NCI-H345 (cell line): ENCODE data around the gene IL10RB.
"Not testable (repeated sequence)": the region's sequence is repeated elsewhere in the genome, so short reads cannot be mapped to it uniquely, and the experiment has no call there.

Source experiments
- DNase-seq: peaks from one replicate; lab custom pipeline; 2025; lab: John Stamatoyannopoulos, UW

IL10RB gene

DNA sequence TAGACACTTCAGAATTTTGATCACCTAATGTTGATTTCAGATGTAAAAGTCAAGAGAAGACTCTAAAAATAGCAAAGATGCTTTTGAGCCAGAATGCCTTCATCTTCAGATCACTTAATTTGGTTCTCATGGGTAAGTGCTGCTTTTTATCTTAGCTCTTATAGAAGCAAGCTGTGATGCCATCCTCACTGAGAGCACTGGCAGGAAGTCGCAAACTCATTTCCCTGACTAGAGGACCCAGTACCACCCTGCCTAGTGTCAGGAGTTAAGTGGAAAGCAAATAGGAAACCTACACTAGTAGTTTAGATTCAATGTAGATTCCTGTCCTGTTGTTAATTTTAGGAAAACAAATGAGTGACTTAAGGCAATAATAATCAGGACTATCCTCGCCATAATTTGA, 24.3 kb upstream of the IL10RB start:
- DNase-seq, result no peak

DNA sequence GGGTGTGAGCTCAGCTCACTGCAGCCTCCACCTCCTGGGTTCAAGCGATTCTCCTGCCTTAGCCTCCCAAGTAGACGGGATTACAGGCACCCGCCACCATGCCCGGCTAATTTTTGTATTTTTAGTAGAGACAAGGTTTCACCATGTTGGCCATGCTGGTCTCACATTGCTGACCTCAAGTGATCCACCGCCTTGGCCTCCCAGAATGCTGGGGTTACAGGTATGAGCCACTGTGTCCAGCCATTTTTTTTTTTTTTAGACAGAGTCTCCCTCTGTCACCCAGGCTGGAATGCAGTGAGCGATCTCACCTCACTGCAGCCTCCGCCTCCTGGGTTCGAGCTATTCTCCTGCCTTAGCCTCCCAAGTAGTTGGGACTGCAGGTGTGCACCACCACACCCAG, 23.3 kb upstream of the IL10RB start:
- not testable (repeated sequence) for DNase-seq

DNA sequence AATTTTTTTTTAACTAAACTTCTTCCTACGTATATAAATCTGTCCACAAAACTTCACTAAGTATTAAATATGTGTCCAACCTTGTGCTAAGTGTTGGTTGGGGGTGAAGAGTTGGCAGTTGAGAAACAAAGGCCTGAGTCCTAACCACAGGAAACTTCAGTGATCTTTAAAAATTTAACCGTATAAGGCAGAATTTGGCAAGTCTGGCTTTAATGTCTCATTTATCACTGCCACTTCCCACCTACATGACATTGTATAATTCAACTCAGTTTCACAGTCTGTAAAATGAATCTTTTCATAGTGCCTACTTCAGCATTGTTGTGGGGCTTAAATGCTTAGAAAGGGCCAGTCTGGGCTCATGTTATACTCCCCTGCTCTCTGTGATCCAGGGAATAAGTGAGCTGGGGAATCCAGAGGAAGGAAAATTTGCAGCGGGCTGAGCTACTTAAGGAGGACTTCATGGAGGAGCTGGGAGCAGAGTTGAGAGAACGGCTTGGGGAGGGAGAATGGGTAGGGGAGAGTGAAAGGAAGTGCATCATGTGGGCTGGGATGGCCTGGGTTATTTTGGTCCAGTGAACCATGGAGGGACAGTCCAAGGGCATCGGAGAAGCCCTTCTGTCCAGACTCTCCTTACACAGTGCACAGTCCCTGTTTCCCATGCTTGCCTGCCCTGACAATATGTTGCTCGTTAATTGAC, 21.9 kb upstream of the IL10RB start:
- DNase-seq, result no peak

DNA sequence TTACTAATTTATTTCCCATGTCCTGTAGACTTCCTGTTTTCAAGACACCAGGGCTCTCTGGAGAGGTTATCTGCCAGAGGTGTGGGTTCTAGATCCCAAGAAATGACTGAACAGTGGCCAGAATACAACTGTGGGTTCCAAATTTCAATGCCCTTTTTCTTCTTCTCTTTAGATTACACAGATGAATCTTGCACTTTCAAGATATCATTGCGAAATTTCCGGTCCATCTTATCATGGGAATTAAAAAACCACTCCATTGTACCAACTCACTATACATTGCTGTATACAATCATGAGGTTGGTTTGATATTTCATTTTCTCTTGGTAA, 21.4 kb upstream of the IL10RB start:
- DNase-seq, result no peak

DNA sequence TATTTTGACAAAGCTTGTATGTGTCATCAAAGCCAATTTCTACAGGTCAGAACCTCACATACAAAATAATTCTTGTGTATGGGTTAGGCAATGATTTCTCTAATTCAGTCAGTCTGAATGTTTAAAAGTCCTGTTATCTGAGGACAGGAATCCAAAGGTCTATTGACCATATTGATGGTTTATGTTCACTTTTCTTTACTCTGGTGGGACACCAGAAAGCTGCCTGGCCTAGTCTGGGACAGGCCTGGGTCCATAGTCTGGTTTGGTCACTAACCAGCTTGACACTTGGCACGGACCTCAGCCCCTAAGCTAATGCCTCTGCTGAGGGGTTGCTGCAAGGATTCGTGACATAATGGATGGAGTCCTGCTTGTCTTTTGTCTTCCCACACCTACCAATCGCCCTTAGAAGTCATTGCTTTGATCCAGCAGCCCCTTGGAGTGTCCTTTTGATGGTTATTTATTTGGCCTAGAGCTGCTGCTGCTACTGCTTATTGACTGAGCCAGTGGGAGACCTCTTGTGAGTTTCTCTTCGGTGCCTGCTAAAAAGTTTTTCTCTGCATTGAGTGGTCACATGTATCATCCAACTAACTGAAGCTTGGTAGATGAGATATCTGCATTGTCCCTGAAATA, 20.8 kb upstream of the IL10RB start:
- DNase-seq, result peak; percentile 8

DNA sequence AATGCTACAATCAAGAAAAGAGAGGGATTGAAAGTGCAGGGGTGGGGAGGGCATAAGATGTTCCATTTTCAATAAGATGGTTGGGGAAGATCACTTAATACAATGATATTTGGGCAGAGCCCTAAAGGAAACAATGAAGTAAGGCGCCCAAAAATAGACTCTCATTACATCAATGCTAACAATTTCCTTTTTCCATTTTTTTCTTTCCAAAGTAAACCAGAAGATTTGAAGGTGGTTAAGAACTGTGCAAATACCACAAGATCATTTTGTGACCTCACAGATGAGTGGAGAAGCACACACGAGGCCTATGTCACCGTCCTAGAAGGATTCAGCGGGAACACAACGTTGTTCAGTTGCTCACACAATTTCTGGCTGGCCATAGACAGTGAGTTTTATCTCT, 19.7 kb upstream of the IL10RB start:
- DNase-seq, result no peak

DNA sequence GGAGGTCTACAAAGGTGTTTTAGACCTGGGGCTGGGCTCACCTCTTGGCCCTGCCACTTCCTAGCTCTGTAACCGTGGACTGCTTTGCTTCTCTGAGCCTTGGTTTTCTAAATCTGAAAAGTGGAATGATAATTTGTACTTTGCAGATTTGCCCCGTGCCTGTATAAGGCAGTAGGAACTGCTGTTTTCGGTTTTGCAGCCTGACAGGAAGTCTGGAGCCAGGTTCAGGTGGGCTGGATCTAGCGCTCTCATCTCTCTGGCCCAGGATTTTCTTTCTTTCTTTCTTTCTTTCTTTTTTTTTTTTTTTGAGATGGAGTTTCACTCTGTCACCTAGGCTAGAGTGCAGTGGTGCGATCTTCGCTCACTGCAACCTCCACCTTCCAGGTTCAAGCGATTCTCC, 19.2 kb upstream of the IL10RB start:
- no peak for DNase-seq

DNA sequence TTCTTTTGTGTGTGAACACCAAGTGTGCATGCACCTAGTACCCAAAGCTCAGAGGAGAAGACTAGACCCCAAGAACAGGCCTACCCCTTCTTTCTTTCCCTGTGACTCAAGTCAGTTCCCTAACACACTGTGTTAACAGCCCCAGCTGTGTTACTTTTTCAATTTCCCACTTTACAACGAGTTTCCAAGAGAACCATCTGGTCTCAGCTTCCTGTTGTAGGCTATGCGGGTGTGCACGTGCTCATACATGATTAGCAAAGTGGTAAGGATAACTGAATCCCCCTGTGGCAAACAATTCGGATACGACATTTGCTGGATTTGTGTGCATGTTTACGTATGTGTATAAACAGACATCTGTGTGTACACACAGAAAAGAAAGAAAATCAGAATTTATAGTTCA, 18.6 kb upstream of the IL10RB start:
- no peak for DNase-seq

DNA sequence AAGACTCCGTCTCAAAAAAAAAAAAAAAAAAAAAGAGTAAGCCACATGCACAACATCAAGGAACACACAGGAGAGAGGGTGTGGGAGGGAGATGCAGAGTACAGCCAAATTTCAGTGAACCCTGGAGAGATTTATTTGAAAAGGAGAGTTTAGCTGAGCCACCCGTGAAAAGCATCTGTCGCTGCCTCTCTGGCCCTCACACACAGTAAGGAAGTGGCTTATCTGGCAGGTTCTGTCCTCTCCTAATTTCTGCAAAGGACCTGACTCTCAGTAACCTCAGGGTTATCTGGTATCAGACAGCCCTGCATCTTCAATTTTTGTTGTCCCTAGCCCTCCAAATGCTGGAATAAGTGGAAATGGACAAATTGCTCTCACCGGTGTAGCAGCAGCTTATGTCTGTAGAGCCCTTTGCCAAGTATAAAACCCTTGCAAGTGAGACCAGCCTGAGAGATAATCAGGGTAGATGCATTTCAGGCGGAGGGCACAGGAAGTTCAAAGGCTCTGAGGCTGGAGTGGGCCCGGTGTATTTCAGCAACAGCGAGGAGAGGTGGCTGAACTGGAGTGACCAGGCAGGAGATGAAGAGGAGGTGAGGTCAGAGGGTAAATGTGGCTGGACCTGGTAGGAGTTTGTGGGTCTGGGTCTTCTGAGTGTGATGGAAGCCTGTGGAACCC, 16.7 kb upstream of the IL10RB start:
- DNase-seq, result no peak

DNA sequence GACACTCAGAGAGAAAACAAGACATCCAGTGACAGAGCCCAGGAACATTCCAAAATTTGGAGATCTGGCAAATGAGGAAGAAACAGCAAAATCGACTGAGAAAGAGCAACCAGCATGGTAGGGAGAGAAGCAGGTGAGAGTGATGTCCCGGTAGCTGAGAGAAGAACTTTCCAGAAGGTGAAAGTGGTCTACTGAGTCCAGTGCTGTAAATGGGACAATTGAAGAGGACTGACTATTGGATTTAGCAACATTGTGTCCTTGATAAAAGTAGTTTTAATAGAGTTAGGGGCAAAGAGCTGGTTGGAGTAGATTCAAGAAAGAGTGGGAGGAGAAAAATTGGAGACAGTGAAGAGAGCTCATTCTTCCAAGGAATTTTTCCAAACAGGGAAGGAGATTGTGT, 15.0 kb upstream of the IL10RB start:
- no peak for DNase-seq

DNA sequence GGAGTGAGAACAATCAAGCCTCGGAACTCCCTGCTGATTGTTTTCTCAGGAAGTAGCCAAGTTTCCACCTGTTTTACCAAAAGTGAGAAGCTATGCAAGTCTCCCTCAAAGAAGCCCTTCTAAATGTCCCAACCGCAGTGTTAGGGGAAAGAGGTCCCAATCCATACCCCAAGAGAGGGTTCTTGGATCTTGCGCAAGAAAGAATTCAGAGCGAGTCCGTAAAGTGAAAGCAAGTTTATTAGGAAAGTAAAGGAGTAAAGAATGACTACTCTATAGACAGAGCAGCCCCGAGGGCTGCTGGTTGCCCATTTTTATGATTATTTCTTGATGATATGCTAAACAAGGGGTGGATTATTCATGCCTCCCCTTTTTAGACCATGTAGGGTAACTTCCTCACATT, 12.8 kb upstream of the IL10RB start:
- DNase-seq, result not testable (repeated sequence)

DNA sequence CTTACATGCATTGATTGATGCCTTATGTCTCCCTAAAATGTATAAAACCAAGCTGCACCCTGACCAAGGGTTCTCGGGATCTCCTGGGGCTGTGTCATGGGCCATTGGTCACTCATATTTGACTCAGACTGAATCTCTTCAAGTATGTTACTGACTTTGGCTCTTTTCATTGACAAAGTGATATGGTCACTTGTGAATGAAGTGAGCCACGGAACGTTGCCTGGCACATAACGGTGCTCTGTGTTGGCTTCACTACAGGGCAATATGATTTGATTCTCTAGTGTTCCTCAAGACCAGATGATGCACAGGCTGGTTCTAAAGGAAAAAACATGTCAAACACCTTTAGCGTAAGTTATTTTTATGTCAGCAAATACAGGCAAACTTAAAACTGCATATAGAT, 11.4 kb upstream of the IL10RB start:
- DNase-seq, result no peak

DNA sequence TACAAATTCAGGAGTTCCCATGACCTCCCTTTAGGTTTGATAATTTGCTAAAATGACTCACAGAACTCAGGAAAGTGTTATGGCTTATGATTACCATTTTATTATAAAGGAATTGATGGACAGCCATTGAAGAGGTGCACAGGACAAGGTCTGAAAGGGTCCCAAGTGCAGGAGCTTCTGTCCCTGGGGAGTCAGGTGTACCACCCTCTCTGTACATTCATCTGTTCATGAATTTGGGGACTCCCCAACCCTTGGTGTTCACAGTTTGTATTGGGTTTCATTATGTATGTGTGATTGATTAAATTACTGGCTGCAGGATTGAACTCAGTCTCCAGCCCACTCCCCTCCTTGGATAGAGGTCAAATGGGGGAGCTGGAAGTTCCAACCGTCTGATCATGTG, 10.8 kb upstream of the IL10RB start:
- DNase-seq, result no peak

DNA sequence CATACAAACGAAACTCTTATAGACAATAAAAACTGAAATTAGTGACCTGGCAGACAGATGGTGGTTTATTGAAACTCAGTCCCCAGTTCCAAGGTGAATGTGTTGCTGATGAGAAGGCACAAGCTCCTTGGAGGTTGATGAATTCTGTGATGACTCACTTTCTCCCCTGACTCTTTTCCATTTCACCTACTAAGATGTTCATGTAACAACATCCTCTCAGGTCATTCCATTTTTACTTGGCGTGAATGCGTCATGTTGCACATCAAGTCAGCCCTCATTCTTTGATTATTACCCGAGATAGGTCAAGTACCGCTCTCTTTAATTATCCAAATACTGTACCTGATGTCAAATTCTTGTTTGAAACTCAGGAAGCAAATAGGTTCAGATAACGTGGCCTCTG, 10.1 kb upstream of the IL10RB start:
- no peak for DNase-seq

DNA sequence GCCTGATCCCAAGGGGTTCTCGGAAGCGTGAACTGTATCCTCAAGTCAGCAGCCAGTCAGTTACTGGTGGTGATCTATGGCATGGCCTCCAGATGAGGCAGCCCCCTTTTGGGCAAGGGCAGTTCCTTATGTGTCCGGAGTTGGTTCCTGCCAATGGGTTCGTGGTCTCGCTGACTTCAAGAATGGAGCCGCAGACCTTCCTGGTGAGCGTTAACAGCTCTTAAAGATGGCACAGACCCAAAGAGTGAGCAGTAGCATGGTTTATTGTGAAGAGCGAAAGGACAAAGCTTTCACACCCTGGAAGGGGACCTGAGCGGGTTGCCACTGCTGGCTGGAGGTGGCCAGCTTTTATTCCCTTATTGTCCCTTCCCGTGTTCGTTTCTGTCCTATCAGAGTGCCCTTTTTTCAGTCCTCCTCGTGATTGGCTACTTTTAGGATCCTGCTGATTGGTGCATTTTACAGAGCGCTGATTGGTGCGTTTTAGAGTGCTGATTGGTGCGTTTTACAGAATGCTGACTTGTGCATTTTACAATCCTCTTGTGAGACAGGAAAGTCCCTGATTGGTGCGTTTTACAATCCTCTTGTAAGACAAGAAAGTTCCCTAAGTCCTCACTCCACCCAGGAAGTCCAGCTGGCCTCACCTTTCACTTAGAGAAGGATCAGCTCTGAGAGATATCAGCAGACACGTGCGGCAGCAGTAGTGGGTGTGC, 8.9 kb upstream of the IL10RB start:
- DNase-seq, result no peak

DNA sequence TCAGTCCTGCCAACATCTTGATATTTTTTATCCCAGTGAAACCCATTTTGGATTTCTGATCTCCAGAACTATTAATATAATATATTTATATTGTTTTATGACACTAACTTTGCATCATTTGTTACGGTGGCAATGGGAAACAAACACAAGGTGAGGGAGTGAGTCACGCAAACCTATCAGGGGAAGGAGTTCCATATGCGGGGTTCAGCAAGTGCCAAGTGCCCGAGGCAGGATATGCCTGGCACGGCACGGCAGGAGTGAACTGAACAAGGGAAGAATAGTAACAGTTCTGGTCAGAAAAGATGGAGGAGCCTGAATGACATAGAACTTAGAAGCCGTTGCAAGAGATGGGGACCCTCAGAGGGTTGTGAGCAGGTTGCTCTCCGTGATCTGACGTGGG, 7.7 kb upstream of the IL10RB start:
- no peak for DNase-seq

DNA sequence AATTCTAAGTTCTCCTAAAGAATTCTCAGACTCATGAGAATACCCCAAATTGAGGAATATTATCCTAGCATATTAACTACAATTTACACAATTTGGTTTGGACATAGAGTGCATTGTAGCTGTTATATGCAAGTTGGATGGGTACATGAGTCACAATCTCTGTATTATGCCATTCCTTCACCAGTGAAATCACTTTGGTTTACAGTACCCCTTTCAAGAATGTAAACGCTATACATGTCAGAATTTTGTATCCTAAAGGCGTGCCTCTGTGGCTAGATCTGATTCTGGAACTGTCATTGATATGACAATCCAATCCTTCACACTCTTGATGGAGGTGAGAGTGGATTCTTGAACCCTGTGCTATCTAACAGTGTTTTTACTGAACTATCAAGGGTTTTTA, 6.7 kb upstream of the IL10RB start:
- DNase-seq, result no peak

DNA sequence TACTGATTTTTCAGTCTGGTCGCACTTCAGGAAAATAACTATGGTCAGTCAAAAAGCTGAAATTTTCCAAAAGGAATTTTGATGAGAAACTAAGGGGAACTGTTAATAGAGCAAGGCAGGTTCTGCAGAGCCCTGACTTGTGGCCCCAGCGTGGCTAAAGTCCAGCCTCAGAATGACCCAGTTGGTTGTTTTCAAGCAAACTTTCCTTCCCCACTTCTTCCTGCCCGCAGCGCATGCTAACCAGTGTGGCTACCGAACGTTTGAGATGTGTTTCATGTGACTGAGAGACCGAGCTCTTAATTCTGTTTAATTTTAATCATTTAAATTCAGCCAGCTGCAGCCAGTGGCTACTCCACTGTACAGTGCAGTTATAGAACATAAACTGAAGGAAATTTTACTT, 6.2 kb upstream of the IL10RB start:
- DNase-seq, result no peak

DNA sequence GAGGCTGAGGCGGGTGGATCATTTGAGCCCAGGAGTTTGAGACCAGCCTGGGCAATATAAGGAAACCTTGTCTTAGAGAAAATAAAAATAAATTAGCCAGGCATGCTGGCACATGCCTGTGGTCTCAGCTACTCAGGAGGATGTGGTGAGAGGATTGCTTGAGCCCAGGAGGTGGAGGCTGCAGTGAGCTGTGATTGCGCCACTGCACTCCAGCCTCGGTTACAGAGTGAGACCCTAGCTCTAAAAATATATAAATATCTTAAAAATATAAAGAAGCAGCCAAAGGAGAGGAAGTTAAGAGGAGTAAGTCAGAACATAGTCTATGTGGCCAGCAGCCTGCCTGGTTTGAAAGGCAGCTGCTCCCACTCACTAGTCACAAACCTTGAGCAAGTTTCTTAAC, 4.5 kb upstream of the IL10RB start:
- DNase-seq, result no peak

DNA sequence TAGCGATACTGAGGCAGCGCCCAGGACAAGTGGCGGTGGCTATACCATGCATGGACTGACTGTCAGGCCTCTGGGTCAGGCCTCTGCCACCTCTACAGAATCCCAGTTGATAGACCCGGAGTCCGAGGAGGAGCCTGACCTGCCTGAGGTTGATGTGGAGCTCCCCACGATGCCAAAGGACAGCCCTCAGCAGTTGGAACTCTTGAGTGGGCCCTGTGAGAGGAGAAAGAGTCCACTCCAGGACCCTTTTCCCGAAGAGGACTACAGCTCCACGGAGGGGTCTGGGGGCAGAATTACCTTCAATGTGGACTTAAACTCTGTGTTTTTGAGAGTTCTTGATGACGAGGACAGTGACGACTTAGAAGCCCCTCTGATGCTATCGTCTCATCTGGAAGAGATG, 3.2 kb upstream of the IL10RB start:
- no peak for DNase-seq

DNA sequence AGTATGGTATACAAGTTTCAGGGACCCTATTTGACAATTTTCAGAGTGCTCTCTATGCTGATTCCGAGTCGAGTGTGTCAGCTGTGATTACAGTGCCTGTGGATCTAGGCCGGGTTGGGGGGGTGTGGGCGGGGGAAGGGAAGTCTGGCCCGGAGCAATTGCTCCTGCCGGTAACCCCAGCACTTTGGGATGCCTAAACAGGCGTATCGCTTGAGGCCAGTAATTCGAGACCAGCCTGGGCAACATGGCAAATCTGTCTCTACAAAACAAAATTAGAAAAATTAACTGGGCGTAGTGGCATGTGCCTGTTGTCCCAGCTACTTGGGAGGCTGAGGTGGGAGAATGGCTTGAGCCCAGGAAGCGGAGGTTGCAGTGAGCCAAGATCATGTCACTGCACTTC, 1.6 kb upstream of the IL10RB start:
- no peak for DNase-seq

DNA sequence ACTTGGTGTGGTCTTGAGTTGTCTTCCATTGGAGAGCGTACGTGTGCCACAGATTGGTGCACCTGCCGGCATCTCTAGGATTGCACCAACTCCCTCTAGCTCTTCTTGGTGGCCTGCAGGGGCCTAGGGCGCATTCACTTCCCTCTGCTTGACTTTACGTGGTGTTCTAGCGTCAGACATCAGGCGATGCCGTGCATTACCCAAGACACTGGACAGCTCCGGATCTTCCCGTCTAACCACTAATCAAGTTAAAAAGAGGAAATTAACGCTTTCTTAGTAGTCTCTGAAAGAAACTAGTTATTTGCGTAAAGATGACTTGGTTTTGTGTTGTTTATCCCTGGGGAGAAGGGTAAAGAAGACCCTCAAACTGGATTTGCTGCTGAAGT, 510 bp upstream of the IL10RB start:
- DNase-seq, result peak; percentile 12

DNA sequence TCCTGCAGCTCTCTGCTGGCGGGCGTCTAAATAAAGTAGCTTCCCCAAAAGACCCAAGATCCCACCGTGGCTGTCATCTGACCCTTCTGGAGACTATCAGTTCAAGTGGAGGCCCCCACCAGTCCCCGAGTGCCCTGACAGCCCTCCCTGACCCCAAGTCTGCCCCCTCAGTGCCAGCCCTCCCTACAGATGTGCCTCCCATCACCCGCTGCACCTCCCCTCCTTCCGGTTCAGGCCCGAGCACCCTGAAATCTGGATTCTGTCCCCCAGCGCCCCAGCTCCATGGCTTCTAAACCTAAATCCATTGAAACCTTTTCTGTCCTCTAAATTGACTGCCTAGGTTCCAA, 595 bp downstream of the IL10RB start:
- DNase-seq, result peak; percentile 42
